ENCODE measurements around the gene IL3RA.

The IL3RA gene

DNA sequence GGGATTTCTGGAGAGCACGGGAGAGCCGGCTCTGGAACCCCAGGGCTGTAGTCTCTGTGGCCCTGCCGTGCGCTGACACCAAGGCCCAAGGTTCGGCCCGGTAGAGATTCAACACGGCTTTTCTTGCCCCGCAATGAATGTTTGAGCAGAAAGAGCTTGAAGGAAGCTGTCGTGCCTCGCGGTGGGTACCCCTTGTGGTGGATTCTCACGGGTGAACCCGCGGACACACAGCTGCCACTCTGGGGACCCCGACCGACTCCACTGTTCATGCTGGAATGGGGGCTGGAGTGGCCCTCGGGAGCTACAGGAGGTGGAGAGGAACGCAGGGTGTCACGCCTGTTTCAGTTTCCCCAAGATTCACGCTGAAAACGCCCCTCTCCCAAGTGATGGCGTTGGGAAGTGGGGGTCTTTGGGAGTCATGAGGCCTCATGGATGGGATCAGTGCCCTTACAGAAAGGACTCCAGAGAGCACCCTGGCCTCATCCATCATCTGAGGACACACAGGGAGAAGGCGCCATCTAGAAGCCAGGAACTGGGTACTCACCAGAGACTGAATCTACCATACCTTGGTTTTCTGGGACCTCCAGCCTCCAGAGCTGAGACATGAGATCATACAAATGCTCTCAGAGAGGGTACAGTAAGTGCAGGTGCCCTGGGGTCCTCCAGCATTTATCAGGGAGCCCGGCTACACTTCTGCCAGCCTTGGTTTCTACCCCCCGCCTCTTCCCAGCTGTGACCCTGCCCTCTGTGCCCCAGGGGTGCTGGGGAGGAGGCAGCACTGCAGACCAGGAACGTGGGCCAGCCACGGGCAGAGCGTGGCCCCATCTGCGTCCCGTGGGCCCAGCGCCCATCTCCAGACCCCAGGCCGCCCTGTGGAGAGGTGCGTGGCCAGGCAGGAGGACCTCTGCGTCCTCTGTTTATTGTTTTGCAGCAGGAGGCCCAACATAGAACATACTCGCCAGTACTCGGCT lies 49.0 kb downstream of the IL3RA start:
- no peak for DNase-seq

GRCh38 chrX:1386338-1387127 lies 49.9 kb downstream of the IL3RA start:
- DNase-seq: no peak

- no peak for DNase-seq
Observed at GRCh38 chrX:1387141-1387776, 50.7 kb downstream of the IL3RA start.

DNA sequence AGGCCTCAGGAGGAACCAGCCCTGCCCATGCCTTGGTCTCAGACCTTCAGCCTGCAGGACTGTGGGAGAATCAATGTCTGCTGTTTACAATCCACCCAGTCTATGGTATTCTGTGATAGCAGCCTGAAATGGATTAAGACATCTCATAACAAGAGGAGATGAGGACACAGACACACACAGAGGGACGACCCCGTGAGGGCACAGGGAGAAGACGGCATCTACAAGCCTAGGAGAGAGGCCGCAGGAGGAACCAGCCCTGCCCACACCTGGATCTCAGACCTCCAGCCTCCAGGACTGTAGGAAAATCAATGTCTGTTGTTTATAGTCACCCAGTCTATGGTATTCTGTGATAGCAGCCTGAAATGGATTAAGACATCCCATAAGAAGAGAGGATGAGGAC lies 52.1 kb downstream of the IL3RA start:
- DNase-seq: no peak

DNA sequence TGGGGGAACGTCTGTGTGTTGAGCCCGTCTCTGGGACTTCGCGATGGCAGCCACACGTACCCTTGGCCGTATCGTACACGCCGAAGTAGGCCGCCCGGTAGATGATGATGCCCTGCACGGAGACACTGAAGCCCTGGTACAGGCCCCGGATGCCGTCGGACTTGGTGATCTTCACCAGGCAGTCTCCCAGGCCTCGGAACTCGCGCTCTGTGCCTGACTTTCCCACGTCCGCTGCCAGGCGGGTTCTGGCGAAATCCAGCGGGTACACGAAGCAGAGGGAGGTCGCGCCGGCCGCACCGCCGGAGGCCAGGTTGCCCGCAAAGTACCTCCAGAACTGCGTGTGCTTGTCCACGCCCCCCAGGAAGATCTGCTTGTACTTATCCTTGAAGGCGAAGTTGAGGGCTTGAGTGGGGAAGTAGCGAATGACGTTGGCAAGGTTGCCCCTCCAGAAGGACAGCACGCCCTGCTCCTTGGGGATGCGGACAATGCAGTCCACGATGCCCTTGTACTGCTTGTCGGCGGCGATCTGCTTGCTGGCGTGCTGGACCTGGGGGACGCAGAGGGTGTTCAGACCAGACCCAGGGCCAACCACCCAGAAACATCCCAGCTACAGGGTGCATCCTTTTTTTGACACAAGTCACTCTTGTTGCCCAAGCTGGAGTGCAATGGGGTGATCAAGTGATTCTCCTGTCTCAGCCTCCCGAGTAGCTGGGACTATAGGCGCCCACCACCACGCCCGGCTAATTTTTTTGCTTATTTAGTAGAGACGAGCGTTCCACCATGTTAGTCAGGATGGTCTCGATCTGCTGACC lies 52.8 kb downstream of the IL3RA start:
- no peak for DNase-seq

DNA sequence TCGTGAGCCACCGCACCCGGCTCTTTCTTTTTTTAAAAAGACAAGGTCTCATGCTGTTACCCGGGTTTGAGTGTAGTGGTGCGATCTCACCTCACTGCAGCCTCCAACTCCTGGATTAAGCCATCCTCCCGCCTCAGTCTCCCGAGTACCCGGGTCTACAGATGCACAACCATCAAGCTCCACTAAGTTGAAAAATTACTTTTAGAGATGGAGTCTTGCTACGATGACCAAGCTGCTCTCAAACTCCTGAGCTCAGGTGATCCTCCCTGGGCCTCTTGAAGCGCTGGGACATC lies 53.4 kb downstream of the IL3RA start:
- DNase-seq: no peak

DNA sequence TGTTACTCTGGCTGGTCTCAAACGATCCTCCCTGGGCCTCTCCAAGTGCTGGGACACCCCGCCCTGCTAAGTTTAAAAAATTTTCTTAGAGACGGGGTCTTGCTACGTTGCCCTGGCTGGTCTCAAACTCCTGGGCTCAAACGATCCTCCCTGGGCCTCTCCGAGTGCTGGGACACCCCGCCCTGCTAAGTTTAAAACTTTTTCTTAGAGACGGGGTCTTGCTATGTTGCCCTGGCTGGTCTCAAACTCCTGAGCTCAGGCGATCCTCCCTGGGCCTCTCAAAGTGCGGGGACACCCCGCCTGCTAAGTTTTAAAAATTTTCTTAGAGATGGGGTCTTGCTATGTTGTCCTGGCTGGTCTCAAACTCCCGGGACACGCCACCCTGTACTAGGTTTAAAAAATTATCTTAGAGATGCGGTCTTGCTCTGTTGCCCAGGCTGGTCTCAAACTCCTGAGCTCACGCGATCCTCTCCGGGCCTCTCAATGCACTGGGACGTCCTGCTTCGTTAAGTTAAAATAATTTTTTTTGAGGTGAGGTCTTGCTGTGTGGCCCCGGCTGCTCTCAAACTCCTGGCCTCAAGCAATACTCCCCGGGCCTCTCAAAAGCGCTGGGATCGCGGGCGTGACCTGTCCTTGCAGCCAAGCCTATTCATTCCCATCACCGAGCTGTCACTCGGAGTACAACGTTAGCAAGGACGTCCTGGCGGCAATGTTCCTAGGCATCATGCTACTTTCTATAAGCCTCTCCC lies 54.2 kb downstream of the IL3RA start:
- DNase-seq: no peak

DNA sequence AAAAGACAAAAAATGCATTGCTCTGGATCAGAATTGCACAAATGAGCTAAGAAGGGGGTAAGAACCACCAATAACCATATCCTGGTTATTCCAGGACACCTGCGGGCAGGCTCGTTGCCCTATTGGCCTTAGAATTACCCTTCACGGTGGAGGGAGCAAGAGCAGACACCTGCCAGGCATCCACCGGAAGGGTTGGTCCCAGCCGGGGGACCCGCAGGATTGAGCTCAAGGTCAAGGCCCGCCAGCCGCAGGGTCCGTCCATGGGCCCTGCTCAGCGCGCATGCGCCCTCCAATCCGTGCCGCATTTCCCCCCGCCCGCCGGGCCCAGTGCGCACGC lies 54.8 kb downstream of the IL3RA start:
- no peak for DNase-seq

DNA sequence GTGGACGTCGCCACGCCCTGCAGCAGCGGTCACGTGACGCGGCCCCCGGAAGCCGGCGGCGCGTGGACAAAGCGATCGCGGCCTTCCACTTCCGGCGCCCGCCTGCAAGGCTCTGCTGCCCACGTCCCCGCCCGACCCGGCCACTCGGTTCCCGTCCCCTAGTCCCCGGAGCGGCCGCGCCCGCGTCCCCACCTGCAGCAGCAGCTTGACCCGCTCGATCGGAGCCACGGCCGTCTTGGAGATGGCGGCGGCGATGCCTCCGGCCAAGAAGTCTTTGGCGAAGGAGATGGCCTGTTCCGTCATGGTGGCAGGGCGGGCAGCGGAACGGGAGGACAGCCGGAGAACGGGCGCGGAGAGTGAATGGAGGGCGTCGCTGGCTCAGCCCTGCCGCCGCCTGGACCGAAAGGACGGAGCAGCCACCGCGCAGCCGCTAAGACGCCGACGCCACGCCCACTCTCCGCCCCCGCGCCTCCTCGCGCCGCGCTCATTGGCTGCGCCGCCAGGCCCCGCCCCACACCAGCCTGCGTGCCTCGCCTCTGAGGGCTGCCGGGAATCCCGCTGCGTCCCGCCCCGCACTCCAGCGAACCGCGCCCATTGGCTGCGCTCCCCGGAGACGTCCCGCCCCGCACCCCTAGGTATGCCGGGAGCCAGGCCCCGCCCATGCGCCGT lies 55.3 kb downstream of the IL3RA start, which contains the start of gene SLC25A6:
Gene SLC25A6, minus strand, starts transcription at position 407 of the 669 bp plus-strand sequence. Its CDS starts 104 bp downstream, at position 303.
- no peak for DNase-seq

DNA sequence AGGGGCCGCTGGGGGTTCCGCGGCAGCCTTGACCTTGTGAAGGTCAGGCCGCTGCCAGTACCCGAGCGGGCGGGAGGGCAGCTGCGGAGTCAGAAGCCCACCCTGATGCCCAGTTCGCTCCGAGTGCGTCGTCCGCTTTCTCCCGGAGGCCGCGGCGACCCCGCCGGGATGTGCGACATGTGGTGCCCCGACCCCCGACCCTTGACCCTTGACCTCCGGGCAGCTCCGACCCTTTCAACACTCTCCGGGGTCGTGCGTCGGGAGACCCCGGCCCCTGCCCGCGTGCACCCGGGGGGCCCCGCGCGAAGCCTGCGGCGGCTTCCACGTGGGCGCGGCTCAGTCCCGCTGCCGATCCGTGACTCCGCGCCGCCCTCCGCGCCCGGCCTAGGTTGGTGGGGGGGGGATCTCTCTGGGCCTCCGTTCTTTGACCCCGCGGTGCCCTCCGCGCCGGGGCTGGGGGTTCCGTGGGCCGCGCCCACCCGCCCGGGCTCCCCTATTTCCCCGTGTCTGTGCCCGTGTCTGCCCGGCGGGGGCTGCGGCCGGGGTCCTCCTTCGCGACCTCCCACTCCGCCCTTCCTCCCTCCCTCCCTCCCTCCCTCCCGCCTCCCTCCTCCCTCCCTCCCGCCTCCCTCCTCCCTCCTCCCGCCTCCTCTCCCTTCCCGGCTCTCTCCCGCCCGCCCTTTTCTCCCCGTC lies 55.9 kb downstream of the IL3RA start:
- DNase-seq: no peak

- DNase-seq: no peak
Observed at GRCh38 chrX:1393871-1394615, 57.5 kb downstream of the IL3RA start.

DNA sequence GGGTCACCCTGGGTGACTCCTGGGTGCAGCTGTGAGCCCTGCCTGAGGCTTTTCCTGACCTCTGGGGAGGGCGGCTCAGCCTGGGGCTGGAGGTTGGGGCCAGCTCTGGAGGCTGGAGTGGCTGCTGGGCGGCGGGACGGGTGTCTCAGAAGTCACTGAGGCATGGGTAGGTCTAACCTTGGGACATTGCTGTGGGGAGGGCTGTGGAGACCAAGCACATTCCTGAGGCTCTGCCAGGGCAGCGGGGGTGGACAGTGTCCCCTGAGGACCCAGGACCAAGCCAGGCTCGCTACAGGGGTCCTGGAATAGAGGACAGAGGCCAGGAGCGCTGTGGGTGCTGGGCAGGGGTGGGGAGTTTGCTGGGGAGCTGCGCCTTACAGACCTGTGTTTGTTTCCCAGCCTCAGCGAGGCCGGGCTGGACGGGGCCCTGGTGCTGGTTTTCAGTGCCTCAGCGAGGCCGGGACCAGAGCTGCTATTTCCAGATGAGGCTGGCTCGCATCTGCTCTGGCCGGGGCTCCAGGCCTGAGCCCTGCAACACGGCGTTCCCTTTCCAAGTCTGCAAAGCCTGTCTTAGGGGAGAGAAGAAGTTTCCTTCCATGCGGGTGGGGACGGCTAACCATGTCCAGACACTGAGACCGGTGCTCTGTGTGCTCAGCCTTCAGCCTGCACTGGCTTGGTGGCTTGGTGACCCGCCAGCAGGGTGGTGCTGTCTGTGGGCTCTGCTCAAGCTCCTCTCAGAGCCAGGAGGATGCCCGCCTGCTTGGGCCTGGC lies 58.3 kb downstream of the IL3RA start:
- no peak for DNase-seq

DNA sequence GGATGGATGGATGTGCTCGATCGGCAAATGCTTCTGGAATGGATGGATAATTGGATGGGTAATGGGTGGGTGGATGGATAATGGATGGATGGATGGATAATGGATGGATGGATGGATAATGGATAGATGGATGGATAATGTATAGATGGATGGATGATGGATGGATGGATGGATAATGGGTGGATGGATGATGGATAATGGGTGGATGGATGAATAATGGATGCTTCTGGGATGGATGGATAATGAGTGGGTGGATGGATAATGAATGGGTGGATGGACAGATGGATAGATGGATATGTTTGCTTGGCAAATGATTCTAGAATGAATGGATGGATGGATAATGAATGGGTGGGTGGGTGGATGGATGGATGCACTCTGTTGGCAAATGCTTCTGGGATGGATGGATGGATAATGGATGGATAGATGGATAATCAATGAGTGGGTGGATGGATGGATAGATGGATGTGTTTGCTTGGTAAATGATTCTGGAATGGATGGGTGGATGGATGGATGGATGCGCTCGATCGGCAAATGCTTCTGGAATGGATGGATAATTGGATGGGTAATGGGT lies 59.1 kb downstream of the IL3RA start:
- DNase-seq: no peak

DNA sequence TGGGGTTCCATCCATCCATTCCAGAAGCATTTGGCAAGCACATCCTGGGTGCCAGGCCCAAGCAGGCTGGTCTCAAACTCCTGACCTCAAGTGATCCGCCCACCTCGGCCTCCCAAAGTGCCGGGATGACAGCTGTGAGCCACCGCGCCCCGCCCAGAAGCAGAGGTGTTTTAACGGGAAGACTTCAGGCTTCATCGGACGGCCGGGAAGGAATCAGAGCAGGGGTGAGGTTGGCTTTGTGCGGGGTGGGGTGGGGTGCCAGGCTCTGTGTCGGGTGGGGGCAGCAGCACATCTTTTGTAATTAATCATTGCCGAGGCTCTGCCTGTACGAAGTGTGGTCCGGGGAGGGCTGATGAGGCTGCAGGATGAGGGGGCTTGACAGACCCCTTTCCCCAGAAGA lies 60.4 kb downstream of the IL3RA start:
- no peak for DNase-seq

DNA sequence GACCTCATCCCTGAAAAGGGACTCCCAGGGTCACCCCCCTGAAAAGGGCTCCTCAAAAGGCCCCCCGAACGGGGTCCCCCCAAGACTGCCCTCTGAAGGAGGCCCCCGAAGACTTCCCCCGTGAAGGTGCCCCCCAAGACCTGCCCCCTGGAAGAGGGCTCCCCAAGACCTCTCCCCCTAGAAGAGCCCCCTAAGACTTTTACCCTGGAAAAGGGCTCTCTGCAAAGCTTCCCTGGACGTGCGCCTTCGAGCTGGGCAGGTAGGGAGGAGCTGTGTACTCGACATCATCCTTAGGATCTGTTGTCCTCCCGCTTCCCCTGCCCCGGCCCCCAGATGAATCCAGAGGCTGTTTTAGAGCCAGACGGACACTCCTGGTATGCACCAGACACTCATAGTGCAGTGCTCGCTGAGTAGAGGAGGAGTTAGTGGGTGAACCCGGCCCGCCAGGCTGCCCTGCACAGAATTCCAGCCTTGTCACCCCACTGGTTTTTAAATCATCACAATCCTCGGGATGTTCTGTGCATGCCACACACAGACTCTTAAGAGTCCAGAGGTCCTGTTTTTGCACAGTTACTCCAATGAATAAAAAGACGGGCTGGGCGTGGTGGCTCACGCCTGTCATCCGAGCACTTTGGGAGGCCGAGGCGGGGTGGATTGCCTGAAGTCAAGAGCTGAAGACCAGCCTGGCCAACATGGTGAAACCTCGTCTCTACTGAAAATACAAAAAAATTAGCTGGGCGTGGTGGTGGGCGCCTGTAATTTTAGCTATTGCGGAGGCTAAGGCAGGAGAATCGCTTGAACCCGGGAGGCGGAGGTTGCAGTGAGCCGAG lies 61.1 kb downstream of the IL3RA start:
- DNase-seq: no peak

- no peak for DNase-seq
Observed at GRCh38 chrX:1398431-1399340, 62.1 kb downstream of the IL3RA start.

GRCh38 chrX:1400049-1400448 lies 63.5 kb downstream of the IL3RA start:
- no peak for DNase-seq

Data from GDM1 (cell line).